H1 (cell line): ENCODE measurements around the gene KHDC4. TPM values are rescaled to one million over a fixed set of nuclear protein-coding genes. Genes with fewer than 3 reads are reported as not detected.

ENCODE experiments used
- CTCF ChIA-PET: fragments of 300-600 bp; sonication (Branson Sonifier 250); formaldehyde crosslinking; loops from one replicate; lab custom pipeline; 2021; ENCODE audit not compliant: partially characterized antibody; lab: Charles Lee
- POLR2A ChIA-PET: fragments of 300-600 bp; sonication (Branson Sonifier 250); formaldehyde crosslinking; loops from one replicate; lab custom pipeline; 2021; ENCODE audit warnings: inconsistent platforms; ENCODE audit not compliant: partially characterized antibody; lab: Charles Lee
- DNase-seq, 2 experiments: peaks; one replicate each; pipeline versions ENCODE4 v3.0.0 to v3.0.0-alpha.2; 2010 to 2022; ENCODE audit warnings: low spot score in 2 of 2, low read depth in 1 of 2, mixed read lengths in 1 of 2
- FAIRE-seq: peaks from 2 replicates; lab custom pipeline; 2011; peaks lifted over from hg19 to GRCh38; lab: Jason Lieb, UNC
- H2AFZ ChIP-seq: 2 replicates; pipeline ENCODE4 v1.8.1; 2012; ENCODE audit warnings: low read length, inconsistent platforms
- H2AK5ac ChIP-seq: 2 replicates; pipeline ENCODE4 v1.6.1; 2013; ENCODE audit warnings: low read depth, low read length
- H2BK120ac ChIP-seq: replicated peaks from 2 replicates; pipeline ENCODE3; 2013; ENCODE audit warnings: low read depth, low read length, inconsistent platforms
- H2BK12ac ChIP-seq: 2 replicates; pipeline ENCODE4 v1.6.1; 2013; ENCODE audit warnings: low read depth, low read length
- H2BK15ac ChIP-seq: 2 replicates; pipeline ENCODE4 v1.6.1; 2013; ENCODE audit warnings: low read length
- H2BK20ac ChIP-seq: 2 replicates; pipeline ENCODE4 v1.6.1; 2013; ENCODE audit warnings: low read length
- H2BK5ac ChIP-seq: 2 replicates; pipeline ENCODE4 v1.6.1; 2013; ENCODE audit warnings: low read depth, low read length
- H3K14ac ChIP-seq: 2 replicates; pipeline ENCODE4 v1.6.1; 2013; ENCODE audit warnings: inconsistent platforms; ENCODE audit not compliant: insufficient read length
- H3K18ac ChIP-seq: 2 replicates; pipeline ENCODE4 v1.6.1; 2013; ENCODE audit warnings: low read length; ENCODE audit errors: extremely low read depth
- H3K23ac ChIP-seq: 2 replicates; pipeline ENCODE4 v1.6.1; 2013; ENCODE audit warnings: inconsistent platforms; ENCODE audit not compliant: insufficient read length
- H3K23me2 ChIP-seq: 2 replicates; pipeline ENCODE4 v1.6.1; 2013; ENCODE audit warnings: low read depth, low read length
- H3K27ac ChIP-seq: 2 replicates; pipeline ENCODE4 v1.6.1; 2011; ENCODE audit warnings: low read depth, low read length, inconsistent platforms
- H3K27me3 ChIP-seq, 4 experiments: replicated peaks in 1 of 4; 1 replicate in 1 of 4; 2 replicates in 3 of 4; pipeline versions ENCODE4 v1.6.1 to v1.8.1; 2011 to 2013; ENCODE audit warnings: low read length in 3 of 4, mild to moderate bottlenecking in 3 of 4, inconsistent platforms in 2 of 4, mixed read lengths in 2 of 4, moderate library complexity in 1 of 4; ENCODE audit not compliant: control insufficient read depth in 3 of 4, insufficient read depth in 3 of 4; ENCODE audit errors: extremely low read depth in 1 of 4
- H3K36me3 ChIP-seq, 4 experiments: 2 replicates each; pipeline versions ENCODE4 v1.6.1 to v1.8.1; 2011 to 2013; ENCODE audit warnings: mild to moderate bottlenecking in 4 of 4, low read length in 3 of 4, moderate library complexity in 2 of 4, control low read depth in 1 of 4, inconsistent platforms in 1 of 4; ENCODE audit not compliant: insufficient read depth in 4 of 4, control insufficient read depth in 2 of 4
- H3K4ac ChIP-seq: replicated peaks from 2 replicates; pipeline ENCODE3; 2013; ENCODE audit warnings: low read length, low read depth, mixed read lengths, inconsistent platforms; ENCODE audit not compliant: insufficient read length
- H3K4me1 ChIP-seq, 4 experiments: replicated peaks in 1 of 4; 1 replicate in 1 of 4; 2 replicates in 3 of 4; pipeline versions ENCODE4 v1.6.1 to v1.8.1; 2011 to 2013; ENCODE audit warnings: low read length in 3 of 4, inconsistent platforms in 2 of 4, mixed read lengths in 1 of 4; ENCODE audit not compliant: insufficient read depth in 4 of 4, control insufficient read depth in 3 of 4
- H3K4me2 ChIP-seq, 2 experiments: 2 replicates each; pipeline versions ENCODE4 v1.6.1 to v1.8.1; 2011 to 2013; ENCODE audit warnings: low read depth in 2 of 2, low read length in 2 of 2, control low read depth in 1 of 2, inconsistent platforms in 1 of 2, mild to moderate bottlenecking in 1 of 2; ENCODE audit not compliant: insufficient read depth in 1 of 2
- H3K4me3 ChIP-seq, 4 experiments: fragments of 200-600, 300-600 bp in 1 of 4; sonication (generic), shearing (Covaris generic), sonication (Bioruptor Twin) in 1 of 4; 2 replicates each; pipeline versions ENCODE4 v1.5.1 to v1.8.1; 2011 to 2016; ENCODE audit warnings: low read length in 4 of 4, low read depth in 3 of 4, control low read depth in 2 of 4, inconsistent platforms in 2 of 4, mild to moderate bottlenecking in 2 of 4, mixed read lengths in 1 of 4, moderate library complexity in 1 of 4; ENCODE audit not compliant: insufficient read depth in 2 of 4; ENCODE audit errors: extremely low read depth in 1 of 4
- H3K56ac ChIP-seq: replicated peaks from 2 replicates; pipeline ENCODE3; 2013; ENCODE audit warnings: low read depth, mild to moderate bottlenecking, mixed read lengths, low read length, inconsistent platforms; ENCODE audit not compliant: insufficient read length
- H3K79me1 ChIP-seq: 2 replicates; pipeline ENCODE4 v1.6.1; 2013; ENCODE audit warnings: low read depth, low read length, control low read depth
- H3K79me2 ChIP-seq, 2 experiments: 2 replicates each; pipeline versions ENCODE4 v1.6.1 to v1.8.1; 2012 to 2013; ENCODE audit warnings: low read length in 2 of 2, mild to moderate bottlenecking in 2 of 2, inconsistent platforms in 1 of 2; ENCODE audit not compliant: insufficient read depth in 2 of 2, control insufficient read depth in 1 of 2
- H3K9ac ChIP-seq, 4 experiments: replicated peaks in 1 of 4; 1 replicate in 1 of 4; 2 replicates in 3 of 4; pipeline versions ENCODE4 v1.6.1 to v1.8.1; 2011 to 2013; ENCODE audit warnings: low read depth in 3 of 4, low read length in 3 of 4, control low read depth in 2 of 4, mild to moderate bottlenecking in 2 of 4, moderate library complexity in 2 of 4, inconsistent platforms in 1 of 4; ENCODE audit errors: extremely low read depth in 1 of 4
- H3K9me3 ChIP-seq, 2 experiments: 2 replicates each; pipeline versions ENCODE4 v1.6.1 to v1.8.1; 2012 to 2013; ENCODE audit warnings: mild to moderate bottlenecking in 2 of 2, moderate library complexity in 2 of 2, control low read depth in 1 of 2, inconsistent platforms in 1 of 2, low read depth in 1 of 2, low read length in 1 of 2, mixed read lengths in 1 of 2; ENCODE audit not compliant: insufficient read depth in 2 of 2
- H4K20me1 ChIP-seq, 2 experiments: replicated peaks in 1 of 2; 2 replicates each; pipeline versions ENCODE3 to v1.8.1; 2011 to 2013; ENCODE audit warnings: inconsistent platforms in 2 of 2, low read length in 2 of 2, mild to moderate bottlenecking in 1 of 2; ENCODE audit not compliant: insufficient read depth in 2 of 2, control insufficient read depth in 1 of 2
- H4K5ac ChIP-seq: 2 replicates; pipeline ENCODE4 v1.6.1; 2013; ENCODE audit warnings: low read length, low read depth, mixed read lengths, inconsistent platforms; ENCODE audit not compliant: insufficient read length
- H4K8ac ChIP-seq: 2 replicates; pipeline ENCODE4 v1.8.0; 2013; ENCODE audit warnings: mild to moderate bottlenecking, moderate library complexity, low read length, inconsistent platforms; ENCODE audit not compliant: insufficient read depth; ENCODE audit errors: extremely low read depth
- H4K91ac ChIP-seq: replicated peaks from 2 replicates; pipeline ENCODE3; 2013; ENCODE audit warnings: low read length, mixed read lengths, inconsistent platforms; ENCODE audit not compliant: insufficient read length
- HDAC2 ChIP-seq, 2 experiments: fragments of 300-600 bp in 1 of 2; sonication (generic) in 1 of 2; IDR thresholded peaks; 2 replicates each; pipeline ENCODE4 v1.6.1; 2011 to 2012; ENCODE audit warnings: low read depth in 2 of 2, low read length in 2 of 2, mild to moderate bottlenecking in 2 of 2, moderate library complexity in 2 of 2, borderline replicate concordance in 1 of 2, inconsistent platforms in 1 of 2
- HDAC6 ChIP-seq: IDR thresholded peaks from one replicate; pipeline ENCODE4 v1.7.1; 2012; ENCODE audit warnings: low read depth, mild to moderate bottlenecking, inconsistent platforms, low read length, moderate library complexity
- KDM4A ChIP-seq: IDR thresholded peaks from one replicate; pipeline ENCODE4 v1.7.1; 2012; ENCODE audit warnings: low read depth, mild to moderate bottlenecking, moderate library complexity, low read length, inconsistent platforms; ENCODE audit not compliant: severe bottlenecking
- NANOG ChIP-seq: IDR thresholded peaks from 2 replicates; pipeline ENCODE4 v1.6.1; 2011; ENCODE audit warnings: low read length, low read depth, mild to moderate bottlenecking, inconsistent platforms; ENCODE audit not compliant: insufficient read depth, poor library complexity, severe bottlenecking
- NRF1 ChIP-seq: IDR thresholded peaks from 2 replicates; pipeline ENCODE4 v1.6.1; 2011; ENCODE audit warnings: mild to moderate bottlenecking, low read depth, low read length, improper control_type of control experiment
- PHF8 ChIP-seq: fragments of 200-600 bp; sonication (generic); conservative IDR thresholded peaks from 2 replicates; pipeline ENCODE4 v1.7.1; 2012; ENCODE audit warnings: low read depth, mild to moderate bottlenecking, inconsistent platforms, low read length, moderate library complexity
- RAD21 ChIP-seq, 2 experiments: IDR thresholded peaks in 1 of 2; conservative IDR thresholded peaks in 1 of 2; 2 replicates each; pipeline ENCODE4 v1.6.1; 2011; ENCODE audit warnings: low read depth in 2 of 2, low read length in 2 of 2, improper control_type of control experiment in 1 of 2, inconsistent platforms in 1 of 2, mild to moderate bottlenecking in 1 of 2, moderate library complexity in 1 of 2
- RBBP5 ChIP-seq: IDR thresholded peaks from 2 replicates; pipeline ENCODE4 v1.7.1; 2012; ENCODE audit warnings: low read depth, mild to moderate bottlenecking, inconsistent platforms, low read length, moderate library complexity, borderline replicate concordance
- RFX5 ChIP-seq: IDR thresholded peaks from 2 replicates; pipeline ENCODE4 v1.6.1; 2011; ENCODE audit warnings: low read depth, low read length, improper control_type of control experiment, borderline replicate concordance
- RNF2 ChIP-seq: fragments of 200-900, 300-1000 bp; sonication (generic); IDR thresholded peaks from 2 replicates; pipeline ENCODE4 v1.7.1; 2016; ENCODE audit warnings: borderline replicate concordance, low read depth, mild to moderate bottlenecking, antibody characterized with exemption, low read length; ENCODE audit not compliant: poor library complexity, severe bottlenecking; ENCODE audit errors: missing control alignments
- TAF1 ChIP-seq: IDR thresholded peaks from 2 replicates; pipeline ENCODE4 v1.6.1; 2011; ENCODE audit warnings: mild to moderate bottlenecking, low read depth, low read length
- WGBS, 2 experiments: shearing (Covaris generic) in 1 of 2; methylation state at CpG; one replicate each; pipeline versions ENCODE4 v1.1.6 to v1.1.7; 2013 to 2015; ENCODE audit warnings: low lambda C conversion rate in 2 of 2, mixed read lengths in 2 of 2, inconsistent platforms in 1 of 2, low coverage in 1 of 2, missing lambda C conversion rate in 1 of 2; ENCODE audit not compliant: insufficient replicate concordance in 2 of 2, insufficient coverage in 1 of 2, insufficient read length in 1 of 2; ENCODE audit errors: extremely low coverage in 1 of 2, missing lambda C conversion rate in 1 of 2; 5-methylcytosine and 5-hydroxymethylcytosine counted together
- polyA plus RNA-seq, 7 experiments: library from polyadenylated mRNA; depleted of rRNA in 3 of 7; stranded (reverse) in 5 of 7; unstranded in 2 of 7; fragments of >200 nt in 5 of 7; fragments of 200-250 nt in 2 of 7; gene quantifications; 1 replicate in 5 of 7; 2 replicates in 1 of 7; 4 replicates in 1 of 7; pipeline versions ENCODE4 v1.2.1 to v1.2.3, GENCODE V29; 2011 to 2013; ENCODE audit warnings: missing spikeins in 2 of 7, mixed read lengths in 2 of 7
- total RNA-seq: library from RNA; stranded (reverse); fragmentation: NEBNext Ultra II Directional; extraction: Animal tissue kit (Norgen Biotek cat#: 25700); gene quantifications from 2 replicates; pipeline ENCODE4 v1.2.1, GENCODE V29; 2021
- TF ChIP-seq, protein P1 (sequence below): IDR thresholded peaks from 2 replicates; pipeline ENCODE4 v1.6.1; 2012; ENCODE audit warnings: inconsistent platforms

KHDC4 gene
- total and polyA plus RNA-seq, 2 of the 8 experiments (the other 6 are each of a cell fraction or from before 2014, with no cell fraction given) = 56.6 to 81.1 TPM

DNA sequence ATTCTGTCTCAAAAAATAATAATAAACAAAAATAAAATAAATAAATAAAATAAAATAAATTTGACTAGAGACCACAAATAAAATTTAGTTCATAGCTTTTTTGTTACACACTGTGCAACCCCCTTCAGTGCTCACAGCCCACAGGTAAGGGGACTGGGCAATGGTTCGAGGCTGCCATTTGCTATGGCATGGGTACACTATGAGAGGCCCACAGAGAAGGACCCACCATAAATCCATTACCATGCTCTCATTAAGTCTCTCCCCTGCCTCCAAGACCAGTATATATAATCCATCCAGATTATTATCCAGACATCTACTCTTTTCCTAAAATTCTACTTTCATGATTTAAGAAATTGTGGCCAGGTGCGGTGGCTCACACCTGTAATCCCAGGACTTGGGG lies 14.4 kb downstream of the KHDC4 start:
- Histone ChIP-seq H2AFZ (no peak overlapping the region), H3K18ac (no peak overlapping the region), H4K5ac (no peak overlapping the region), H2AK5ac (no peak overlapping the region), H3K23ac (no peak overlapping the region), H3K23me2 (no peaks in the 10 kb centered on the region), H4K20me1 (peaks cover 1 to 12% of the 10 kb centered on the region in 2 experiments), H3K79me1 (no peaks in the 10 kb centered on the region; the same call in 1 of the 2 replicates), H3K9me3 (no peaks in the 10 kb centered on the region), H3K56ac (no peak overlapping the region), H3K14ac (no peak overlapping the region), H4K8ac (no peak overlapping the region), H2BK120ac (no peak overlapping the region), H3K36me3 (peaks cover 40 to 99% (median 83%) of the 10 kb centered on the region in 4 experiments), H3K4me1 (no peaks in the 10 kb centered on the region), H2BK12ac (no peak overlapping the region), H2BK15ac (no peak overlapping the region), H3K9ac (no peak overlapping the region), H3K27me3 (no peaks in the 10 kb centered on the region), H3K27ac (no peak overlapping the region), H3K4me2 (no peak overlapping the region), H2BK20ac (no peak overlapping the region), H3K4me3 (no peak overlapping the region), H3K4ac (no peak overlapping the region), H2BK5ac (no peak overlapping the region), H4K91ac (no peak overlapping the region), H3K79me2 (no peaks in the 10 kb centered on the region)
- ChIA-PET POLR2A (interaction anchor here (1.0 to 11.7 kb wide), 6 partner anchors 5 to 57 kb away, joined by 3 to 109 read pairs (median 3); partner anchors contain the start of gene KHDC4), CTCF (no interaction called here)
- 98% methylated on average over 2 of the region's 2 CpGs; no CpG with 5 or more reads in 1 of the 2 experiments for WGBS, 2 experiments
- DNase-seq = no peak
- no peak for FAIRE-seq
- TF ChIP-seq, protein P1, sequence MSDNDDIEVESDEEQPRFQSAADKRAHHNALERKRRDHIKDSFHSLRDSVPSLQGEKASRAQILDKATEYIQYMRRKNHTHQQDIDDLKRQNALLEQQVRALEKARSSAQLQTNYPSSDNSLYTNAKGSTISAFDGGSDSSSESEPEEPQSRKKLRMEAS = no peak
- TF ChIP-seq HDAC2 (IDR thresholded peaks at IDR 0.05; ENCODE audit: borderline replicate concordance in 1 of 2, low read depth in 2 of 2, low read length in 2 of 2) (no peak), NRF1 (no peak), RBBP5 (no peak), KDM4A (no peak), RNF2 (no peak), RFX5 (no peak), HDAC6 (no peak), TAF1 (no peak), RAD21 (IDR thresholded peaks at IDR 0.05 in 1 of 2, conservative IDR thresholded peaks at IDR 0.05 in 1 of 2; ENCODE audit: low read depth in 2 of 2, low read length in 2 of 2) (no peak), NANOG (no peak), PHF8 (no peak)
